HUES48 (cell line): ENCODE data around the gene TOMM5.

Source experiments
- H3K27ac ChIP-seq: one replicate; pipeline ENCODE4 v1.7.0; 2013; ENCODE audit warnings: low read depth, low read length, inconsistent platforms
- H3K27me3 ChIP-seq: 2 replicates; pipeline ENCODE4 v1.6.1; 2013; ENCODE audit warnings: mild to moderate bottlenecking, low read length; ENCODE audit not compliant: control insufficient read depth, insufficient read depth
- H3K36me3 ChIP-seq: 2 replicates; pipeline ENCODE4 v1.6.1; 2013; ENCODE audit warnings: low read length; ENCODE audit not compliant: control insufficient read depth, insufficient read depth
- H3K4me1 ChIP-seq: 2 replicates; pipeline ENCODE4 v1.6.1; 2013; ENCODE audit warnings: mild to moderate bottlenecking, low read length; ENCODE audit not compliant: control insufficient read depth, insufficient read depth
- H3K4me3 ChIP-seq: 2 replicates; pipeline ENCODE4 v1.5.1; 2013; ENCODE audit warnings: mild to moderate bottlenecking, low read depth, low read length
- H3K9ac ChIP-seq: 2 replicates; pipeline ENCODE4 v1.6.1; 2013; ENCODE audit warnings: mild to moderate bottlenecking, low read depth, low read length, moderate library complexity
- H3K9me3 ChIP-seq: 2 replicates; pipeline ENCODE4 v1.6.1; 2013; ENCODE audit warnings: low read length; ENCODE audit not compliant: control insufficient read depth, insufficient read depth

TOMM5 gene

DNA sequence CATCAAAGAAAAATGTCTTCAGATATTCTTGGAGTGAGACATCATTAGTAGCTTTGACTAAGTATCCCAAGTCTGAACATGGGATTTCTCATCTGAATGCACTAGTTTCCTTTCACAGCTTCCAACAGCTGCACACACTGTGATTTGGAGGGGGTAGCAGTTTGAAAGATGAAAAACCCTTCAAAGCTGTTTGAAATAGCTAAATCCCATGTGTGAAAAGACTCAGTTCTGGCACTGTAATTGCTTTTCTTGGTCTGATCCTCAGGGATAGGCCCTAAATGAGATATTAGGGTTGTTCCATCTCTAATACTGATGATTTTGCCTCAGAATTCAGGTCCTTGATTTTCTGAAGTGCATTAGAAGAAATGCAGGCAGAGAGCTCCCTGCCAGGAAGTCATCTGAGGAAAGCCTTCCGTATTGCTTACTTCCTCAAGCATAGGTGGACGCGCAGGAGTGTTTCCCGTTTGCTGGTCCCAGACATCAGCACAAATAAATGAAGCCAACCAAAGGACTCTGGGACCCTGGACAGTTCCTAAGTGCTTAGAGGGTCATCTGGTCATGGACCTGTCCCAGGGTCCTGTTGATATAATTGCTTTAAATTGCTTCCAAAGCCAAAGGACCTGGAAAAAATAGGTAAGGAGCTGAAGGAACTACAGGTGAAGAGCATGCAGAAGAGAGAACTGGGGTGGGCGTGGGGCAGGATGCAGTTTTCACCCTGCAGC is 32.8 kb upstream of the TOMM5 start:
- no peaks in the 10 kb centered on the region for H3K27me3 ChIP-seq

DNA sequence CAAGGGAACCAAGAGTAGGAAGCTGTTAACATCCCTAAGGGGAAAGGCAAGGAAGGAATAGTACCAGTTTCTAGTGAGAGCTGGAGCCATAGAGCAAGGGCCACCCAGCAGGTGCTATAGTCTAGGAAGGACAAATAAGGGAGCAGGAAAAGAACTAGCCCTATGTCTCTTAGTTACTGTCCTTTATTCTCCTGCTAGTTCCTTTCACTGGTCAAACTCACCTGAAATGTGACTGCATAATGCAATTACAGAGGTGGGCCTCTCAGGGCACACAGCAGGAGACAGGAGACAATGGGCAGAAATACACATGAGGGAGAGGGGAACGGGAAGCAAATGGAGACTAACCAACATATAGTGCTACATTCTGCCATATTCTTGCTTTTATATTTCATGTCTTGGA is 31.7 kb upstream of the TOMM5 start:
- no peaks in the 10 kb centered on the region for H3K27me3 ChIP-seq
- no peak overlapping the region for H3K27ac ChIP-seq
- H3K9ac ChIP-seq = no peak overlapping the region
- H3K4me3 ChIP-seq = no peak overlapping the region
- peaks cover 8% of the 10 kb centered on the region for H3K4me1 ChIP-seq
- no peaks in the 10 kb centered on the region for H3K36me3 ChIP-seq
- H3K9me3 ChIP-seq = no peaks in the 10 kb centered on the region

More for the DNA sequence above, 32.8 kb upstream of the TOMM5 start:
- no peak overlapping the region for H3K27ac ChIP-seq
- peaks cover 8% of the 10 kb centered on the region for H3K4me1 ChIP-seq
- no peaks in the 10 kb centered on the region for H3K9me3 ChIP-seq
- no peak overlapping the region for H3K9ac ChIP-seq
- H3K36me3 ChIP-seq = no peaks in the 10 kb centered on the region
- no peak overlapping the region for H3K4me3 ChIP-seq

DNA sequence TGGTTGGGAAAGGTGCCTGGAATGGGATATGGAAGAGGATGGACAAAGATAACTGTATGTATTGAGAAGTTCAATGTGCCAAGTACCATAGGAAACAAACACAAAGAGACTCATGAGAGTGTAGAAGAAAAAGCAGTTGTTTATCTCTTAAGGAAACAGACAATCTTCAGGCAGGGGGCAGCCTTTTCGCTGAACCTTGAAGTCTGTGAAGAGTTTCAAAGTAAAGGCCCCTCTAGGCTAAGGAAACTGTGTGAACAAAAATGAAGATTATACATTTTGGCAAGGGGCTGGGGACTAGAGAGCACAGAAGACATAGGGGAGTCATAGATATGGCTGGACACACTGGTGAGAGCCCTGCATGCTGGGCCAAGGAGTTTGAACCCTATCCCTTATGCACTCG is 30.9 kb upstream of the TOMM5 start:
- Histone ChIP-seq H3K9ac (no peak overlapping the region), H3K4me1 (peaks cover 8% of the 10 kb centered on the region), H3K4me3 (no peak overlapping the region), H3K36me3 (no peaks in the 10 kb centered on the region), H3K27ac (no peak overlapping the region), H3K27me3 (no peaks in the 10 kb centered on the region), H3K9me3 (no peaks in the 10 kb centered on the region)

DNA sequence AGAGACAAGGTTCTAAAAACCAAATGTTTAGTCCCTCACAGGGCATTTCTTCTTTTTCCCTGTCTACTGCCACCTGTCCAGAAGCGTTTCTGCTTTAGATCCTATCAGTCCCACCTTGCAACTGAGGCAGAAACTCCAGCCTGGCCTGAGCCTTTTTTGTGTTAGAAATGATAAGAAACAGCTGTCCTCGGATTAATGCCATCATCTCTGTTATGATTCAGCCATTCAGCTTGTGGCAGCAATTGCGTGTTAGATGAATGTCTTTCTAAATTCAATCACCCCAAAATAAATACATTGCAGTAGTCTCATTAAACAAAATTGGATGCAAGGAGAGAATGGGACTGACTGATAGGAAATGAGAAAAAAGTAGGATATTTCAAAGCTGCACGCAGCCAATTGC is 30.1 kb upstream of the TOMM5 start:
- H3K4me3 ChIP-seq = no peak overlapping the region
- H3K27ac ChIP-seq = no peak overlapping the region
- H3K36me3 ChIP-seq = no peaks in the 10 kb centered on the region
- no peaks in the 10 kb centered on the region for H3K27me3 ChIP-seq
- H3K9ac ChIP-seq = no peak overlapping the region
- peaks cover 8% of the 10 kb centered on the region for H3K4me1 ChIP-seq
- H3K9me3 ChIP-seq = no peaks in the 10 kb centered on the region

DNA sequence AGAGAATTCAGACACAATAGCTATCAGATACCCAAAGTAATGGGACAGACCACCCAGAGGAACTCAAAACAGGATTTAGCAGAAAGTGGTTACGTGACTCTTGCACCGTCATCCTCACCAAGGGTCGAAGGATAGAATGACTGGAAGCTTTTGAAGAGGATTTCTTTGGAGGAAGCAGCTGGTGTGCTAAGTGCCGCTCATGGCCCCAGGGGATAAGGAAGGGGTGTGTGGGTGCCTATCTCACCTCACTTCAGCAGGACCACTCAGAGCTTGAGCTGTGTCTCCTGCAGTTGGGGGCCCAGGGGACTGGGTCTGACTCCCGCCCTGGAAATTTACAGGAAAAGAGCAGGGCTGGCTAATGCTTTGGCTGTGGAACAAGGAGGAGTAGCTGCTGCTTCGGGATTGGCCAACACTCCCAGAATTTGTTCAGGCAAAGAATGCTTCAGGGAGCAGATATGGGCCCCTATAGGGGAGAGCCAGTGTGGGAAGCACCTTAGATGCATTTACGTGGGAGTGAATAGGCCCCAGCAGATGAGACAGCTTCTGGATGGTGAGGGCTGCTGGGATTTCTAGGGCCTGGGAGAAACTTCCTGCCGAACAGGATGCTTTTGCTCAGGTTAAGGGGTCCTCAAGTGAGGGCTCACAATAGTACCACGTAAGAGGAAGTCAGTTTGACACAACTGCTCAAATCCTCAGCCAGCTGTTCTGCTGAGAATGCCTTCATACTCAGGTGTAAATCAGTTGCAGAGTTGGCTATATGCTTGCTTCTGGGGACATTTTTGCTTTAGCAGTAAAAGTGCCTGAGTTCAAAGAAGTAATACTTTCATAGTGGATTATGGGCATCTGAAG is 29.1 kb upstream of the TOMM5 start:
- H3K27ac ChIP-seq = no peak overlapping the region
- no peaks in the 10 kb centered on the region for H3K27me3 ChIP-seq
- H3K4me1 ChIP-seq = peaks cover 8% of the 10 kb centered on the region
- no peaks in the 10 kb centered on the region for H3K9me3 ChIP-seq
- no peak overlapping the region for H3K9ac ChIP-seq
- no peaks in the 10 kb centered on the region for H3K36me3 ChIP-seq
- H3K4me3 ChIP-seq = no peak overlapping the region

DNA sequence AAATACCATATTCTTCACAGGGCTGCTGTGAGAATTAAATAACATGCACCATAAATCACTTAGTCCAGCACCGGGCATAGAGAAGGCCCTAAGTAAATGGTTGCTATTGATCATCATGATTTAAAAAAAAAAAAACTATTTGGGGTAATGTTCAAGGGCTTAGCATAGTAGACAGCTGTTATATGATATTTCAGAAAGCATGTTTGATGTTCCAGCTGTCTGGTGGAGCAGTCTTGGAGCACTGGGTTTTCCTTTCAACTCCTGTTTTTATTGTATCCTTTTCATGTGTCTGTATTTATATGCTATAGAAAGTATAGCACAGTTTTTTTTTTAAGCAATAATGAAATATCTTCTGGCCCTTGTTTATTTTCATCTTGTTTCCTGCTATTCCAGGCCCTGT is 28.0 kb upstream of the TOMM5 start:
- H3K9ac ChIP-seq = no peak overlapping the region
- H3K36me3 ChIP-seq = no peaks in the 10 kb centered on the region
- H3K4me3 ChIP-seq = no peak overlapping the region
- H3K9me3 ChIP-seq = no peaks in the 10 kb centered on the region
- no peak overlapping the region for H3K27ac ChIP-seq
- peaks cover 8% of the 10 kb centered on the region for H3K4me1 ChIP-seq
- no peaks in the 10 kb centered on the region for H3K27me3 ChIP-seq

DNA sequence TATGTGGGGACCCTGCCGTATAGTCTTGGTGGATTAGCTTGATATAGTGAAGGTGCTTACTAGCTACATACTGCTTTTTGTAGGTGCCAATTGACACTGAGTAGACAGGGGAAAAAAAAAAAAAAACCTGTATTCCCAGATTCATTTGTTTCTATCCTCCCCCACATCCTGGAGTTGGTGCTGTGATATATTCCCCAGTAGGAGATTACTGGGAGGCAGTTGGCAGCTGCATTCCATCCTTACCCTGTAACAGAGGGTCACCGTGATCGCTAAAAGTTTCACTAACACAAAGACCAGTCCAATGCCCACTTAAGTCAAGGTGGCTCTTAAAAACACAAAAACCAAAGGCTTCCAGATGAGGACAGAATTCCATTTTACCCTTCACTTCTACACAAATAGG is 27.4 kb upstream of the TOMM5 start:
- no peak overlapping the region for H3K27ac ChIP-seq
- no peaks in the 10 kb centered on the region for H3K9me3 ChIP-seq
- peaks cover 8% of the 10 kb centered on the region for H3K4me1 ChIP-seq
- H3K9ac ChIP-seq = no peak overlapping the region
- no peaks in the 10 kb centered on the region for H3K27me3 ChIP-seq
- H3K4me3 ChIP-seq = no peak overlapping the region
- no peaks in the 10 kb centered on the region for H3K36me3 ChIP-seq

DNA sequence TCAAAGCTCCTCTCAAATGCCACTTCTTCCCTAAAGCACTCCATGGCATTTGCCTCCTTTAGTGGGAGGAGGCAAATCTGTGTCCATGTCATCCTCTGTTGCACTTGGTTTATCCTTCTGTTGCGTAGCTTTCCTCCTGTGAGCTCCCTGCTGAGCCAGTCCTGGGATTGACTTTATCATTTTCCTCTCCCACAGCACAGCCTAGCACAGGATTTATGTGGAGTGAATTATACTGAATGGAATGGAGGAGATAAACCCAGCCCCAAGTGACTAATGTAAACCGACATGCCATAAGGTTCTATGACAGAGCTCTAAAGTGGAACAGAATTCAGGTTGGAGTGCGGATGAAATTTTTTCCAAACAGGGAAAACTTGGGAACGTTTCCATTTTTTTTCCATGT is 26.4 kb upstream of the TOMM5 start:
- no peak overlapping the region for H3K4me3 ChIP-seq
- H3K9ac ChIP-seq = no peak overlapping the region
- H3K27me3 ChIP-seq = no peaks in the 10 kb centered on the region
- H3K36me3 ChIP-seq = no peaks in the 10 kb centered on the region
- H3K9me3 ChIP-seq = no peaks in the 10 kb centered on the region
- peaks cover 1% of the 10 kb centered on the region for H3K4me1 ChIP-seq
- H3K27ac ChIP-seq = no peak overlapping the region

DNA sequence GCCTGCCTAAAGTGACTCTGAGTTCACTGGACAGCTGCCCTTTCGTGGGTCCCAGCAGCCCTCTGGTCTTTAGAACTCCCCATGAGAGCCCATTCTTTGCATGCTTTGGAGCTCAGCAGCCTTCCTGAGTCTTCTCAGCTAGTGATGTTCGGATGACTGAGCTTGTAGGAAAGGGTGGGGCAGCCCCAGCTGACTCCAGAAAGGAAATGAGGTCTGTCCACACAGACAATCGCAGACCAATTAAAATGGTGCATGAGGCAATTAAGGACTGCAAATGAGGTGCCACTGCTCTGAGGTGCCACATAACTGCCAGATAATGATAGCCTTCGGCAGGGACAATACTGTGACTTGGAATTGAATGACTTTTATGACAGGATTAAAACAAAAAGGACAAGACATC is 25.4 kb upstream of the TOMM5 start:
- Histone ChIP-seq H3K9me3 (no peaks in the 10 kb centered on the region), H3K27me3 (no peaks in the 10 kb centered on the region), H3K36me3 (no peaks in the 10 kb centered on the region), H3K4me1 (no peaks in the 10 kb centered on the region), H3K9ac (no peak overlapping the region), H3K4me3 (no peak overlapping the region), H3K27ac (no peak overlapping the region)

DNA sequence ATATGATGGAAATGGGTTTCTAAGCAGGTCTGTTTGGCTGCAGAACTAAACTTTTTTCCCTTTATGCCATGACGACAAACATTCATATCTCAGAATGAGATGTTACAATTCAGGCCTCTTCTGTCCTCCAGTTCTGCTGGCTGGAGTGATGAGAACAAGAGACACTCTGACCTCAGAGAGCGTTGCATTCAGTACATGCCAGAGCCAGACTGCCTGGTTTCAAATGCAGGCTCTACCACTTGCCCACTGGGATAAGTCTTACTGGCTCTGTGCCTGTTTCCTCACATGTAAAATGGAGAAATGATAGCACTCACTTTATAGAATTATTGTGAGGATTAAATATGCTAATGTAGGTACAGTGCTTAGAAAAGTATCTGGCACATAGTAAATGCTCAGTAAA is 24.8 kb upstream of the TOMM5 start:
- no peaks in the 10 kb centered on the region for H3K36me3 ChIP-seq
- H3K9me3 ChIP-seq = no peaks in the 10 kb centered on the region
- no peaks in the 10 kb centered on the region for H3K4me1 ChIP-seq
- H3K4me3 ChIP-seq = no peak overlapping the region
- no peaks in the 10 kb centered on the region for H3K27me3 ChIP-seq
- H3K27ac ChIP-seq = no peak overlapping the region
- H3K9ac ChIP-seq = no peak overlapping the region

DNA sequence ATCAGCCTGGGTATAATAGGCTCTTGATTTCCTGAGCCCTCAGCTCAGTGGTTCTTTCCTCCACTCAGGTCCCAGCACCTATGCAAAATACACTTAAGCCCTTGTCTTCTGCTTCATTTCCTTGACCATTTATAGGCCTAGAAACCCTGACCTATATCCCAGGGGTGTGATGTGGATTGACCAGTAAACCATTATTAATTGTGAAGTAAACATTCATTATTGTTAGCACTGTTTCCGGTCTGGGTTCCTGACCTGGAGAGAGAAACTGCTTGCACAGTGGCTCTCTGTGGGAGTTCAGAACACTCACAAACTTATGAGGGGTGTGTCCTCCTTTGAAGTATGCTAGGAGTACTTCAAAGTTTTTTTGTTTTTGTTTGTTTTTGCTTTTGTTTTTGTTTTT is 19.6 kb upstream of the TOMM5 start:
- H3K4me3 ChIP-seq = no peak overlapping the region
- no peaks in the 10 kb centered on the region for H3K9me3 ChIP-seq
- H3K9ac ChIP-seq = no peak overlapping the region
- no peaks in the 10 kb centered on the region for H3K36me3 ChIP-seq
- H3K4me1 ChIP-seq = no peaks in the 10 kb centered on the region
- no peak overlapping the region for H3K27ac ChIP-seq
- H3K27me3 ChIP-seq = no peaks in the 10 kb centered on the region
